Loucy (cell line): ENCODE measurements around the gene TMEM178B.

Experiments
- H2AFZ ChIP-seq: fragments of 200-600 bp; sonication (generic); 2 replicates; pipeline ENCODE4 v1.6.0; 2016; ENCODE audit warnings: antibody characterized with exemption, mild to moderate bottlenecking, low read length, moderate library complexity
- H3F3A ChIP-seq: fragments of 200-600 bp; 2 replicates; pipeline ENCODE4 v1.6.0; 2016; ENCODE audit warnings: antibody characterized with exemption, low read depth, mild to moderate bottlenecking
- H3K27me3 ChIP-seq: fragments of 200-600 bp; sonication (generic); 2 replicates; pipeline ENCODE4 v1.6.1; 2014; ENCODE audit warnings: low read length, mild to moderate bottlenecking; ENCODE audit not compliant: insufficient read depth, poor library complexity, severe bottlenecking
- H3K36me3 ChIP-seq: fragments of 200-600 bp; sonication (generic); 2 replicates; pipeline ENCODE4 v1.6.1; 2016; ENCODE audit warnings: low read length; ENCODE audit not compliant: insufficient read depth
- H3K4me1 ChIP-seq: fragments of 200-600 bp; sonication (generic); 2 replicates; pipeline ENCODE4 v1.5.1; 2014; ENCODE audit warnings: low read length, mild to moderate bottlenecking; ENCODE audit not compliant: insufficient read depth, poor library complexity, severe bottlenecking
- H3K4me2 ChIP-seq: fragments of 200-600 bp; sonication (generic); 2 replicates; pipeline ENCODE4 v1.6.0; 2014; ENCODE audit warnings: antibody characterized with exemption, low read length, low read depth, mild to moderate bottlenecking; ENCODE audit not compliant: poor library complexity, severe bottlenecking
- H3K4me3 ChIP-seq: fragments of 200-600 bp; sonication (generic); 2 replicates; pipeline ENCODE4 v1.5.1; 2014; ENCODE audit warnings: low read length, mild to moderate bottlenecking, mixed read lengths; ENCODE audit not compliant: poor library complexity, severe bottlenecking
- H3K79me2 ChIP-seq: fragments of 200-600 bp; sonication (generic); 2 replicates; pipeline ENCODE4 v1.6.1; 2014; ENCODE audit warnings: low read length; ENCODE audit not compliant: insufficient read depth
- H3K9ac ChIP-seq: fragments of 200-600 bp; sonication (generic); 2 replicates; pipeline ENCODE4 v1.6.0; 2014; ENCODE audit warnings: mild to moderate bottlenecking, low read depth, low read length, moderate library complexity; ENCODE audit not compliant: poor library complexity, severe bottlenecking
- H3K9me2 ChIP-seq: fragments of 200-600 bp; sonication (generic); replicated peaks from 2 replicates; pipeline ENCODE4 v1.6.1; 2016; ENCODE audit warnings: low read depth, low read length, mixed read lengths
- H3K9me3 ChIP-seq: fragments of 200-600 bp; sonication (generic); 2 replicates; pipeline ENCODE4 v1.6.1; 2014; ENCODE audit warnings: mild to moderate bottlenecking, antibody characterized with exemption, low read length, low read depth; ENCODE audit not compliant: insufficient read depth
- H4K20me1 ChIP-seq: fragments of 200-600 bp; sonication (generic); 2 replicates; pipeline ENCODE4 v1.6.0; 2014; ENCODE audit warnings: antibody characterized with exemption, low read length, mild to moderate bottlenecking; ENCODE audit not compliant: insufficient read depth, poor library complexity, severe bottlenecking
- CTCF ChIP-seq: fragments of 200-600 bp; sonication (generic); conservative IDR thresholded peaks from 2 replicates; pipeline ENCODE4 v1.5.1; 2014; ENCODE audit warnings: mild to moderate bottlenecking, antibody characterized with exemption, low read length
- EZH2phosphoT487 ChIP-seq: fragments of 200-600 bp; IDR thresholded peaks from 2 replicates; pipeline ENCODE4 v1.6.1; 2018; ENCODE audit warnings: antibody characterized with exemption, mild to moderate bottlenecking, moderate library complexity, borderline replicate concordance

TMEM178B gene

GRCh38 chr7:141468341-141468740 is 394.5 kb downstream of the TMEM178B start:
- no peaks in the 10 kb centered on the region for H3K27me3 ChIP-seq
- TF ChIP-seq EZH2phosphoT487 (no peak), CTCF (no peak)
- H3K36me3 ChIP-seq = no peaks in the 10 kb centered on the region
- no peaks in the 10 kb centered on the region for H4K20me1 ChIP-seq
- no peak overlapping the region for H3K4me3 ChIP-seq
- no peaks in the 10 kb centered on the region for H3F3A ChIP-seq
- H3K9ac ChIP-seq = no peak overlapping the region
- no peaks in the 10 kb centered on the region for H3K79me2 ChIP-seq
- H3K9me3 ChIP-seq = no peaks in the 10 kb centered on the region
- H2AFZ ChIP-seq = no peak overlapping the region
- no peaks in the 10 kb centered on the region for H3K4me1 ChIP-seq
- H3K4me2 ChIP-seq = no peak overlapping the region
- H3K9me2 ChIP-seq = no peaks in the 10 kb centered on the region

GRCh38 chr7:141475679-141476078 is 401.8 kb downstream of the TMEM178B start:
- Histone ChIP-seq H3K36me3 (no peaks in the 10 kb centered on the region), H3K4me2 (no peak overlapping the region), H3F3A (no peaks in the 10 kb centered on the region), H4K20me1 (no peaks in the 10 kb centered on the region), H2AFZ (no peak overlapping the region), H3K9ac (no peak overlapping the region), H3K27me3 (no peaks in the 10 kb centered on the region), H3K4me3 (no peak overlapping the region), H3K9me3 (no peaks in the 10 kb centered on the region), H3K79me2 (no peaks in the 10 kb centered on the region), H3K9me2 (no peaks in the 10 kb centered on the region), H3K4me1 (no peaks in the 10 kb centered on the region)
- no peak for TF ChIP-seq CTCF
- no peak for TF ChIP-seq EZH2phosphoT487

DNA sequence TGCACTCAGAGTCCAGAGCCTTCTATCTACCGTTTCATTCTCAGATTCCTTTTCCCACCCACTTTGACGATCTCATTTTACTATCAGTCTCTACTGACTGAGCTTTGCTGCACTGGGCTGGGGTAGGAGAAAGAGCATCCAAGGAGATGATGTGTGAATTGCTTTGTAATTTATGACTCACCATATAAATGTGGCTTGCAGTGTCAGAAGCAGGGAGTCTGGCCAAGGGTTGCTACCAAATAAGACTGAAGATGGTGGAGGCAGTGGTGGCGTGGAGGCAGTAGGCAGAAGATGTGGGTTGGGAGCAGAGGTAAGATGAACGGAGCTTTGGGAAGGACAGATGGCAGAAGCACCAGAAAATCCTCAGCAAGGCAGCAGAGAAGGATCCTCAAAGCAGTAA is 404.0 kb downstream of the TMEM178B start:
- Histone ChIP-seq H3K9me2 (no peaks in the 10 kb centered on the region), H3K4me2 (no peak overlapping the region), H2AFZ (no peak overlapping the region), H3K36me3 (no peaks in the 10 kb centered on the region), H4K20me1 (no peaks in the 10 kb centered on the region), H3K9me3 (no peaks in the 10 kb centered on the region), H3K27me3 (no peaks in the 10 kb centered on the region), H3K9ac (no peak overlapping the region), H3K4me3 (no peak overlapping the region), H3K4me1 (no peaks in the 10 kb centered on the region), H3K79me2 (no peaks in the 10 kb centered on the region), H3F3A (no peaks in the 10 kb centered on the region)
- no peak for TF ChIP-seq CTCF
- TF ChIP-seq EZH2phosphoT487 = no peak
